CD4-positive, alpha-beta T cell (primary cell): Measurements from ENCODE around the gene KRTAP10-2. TPM values are rescaled to one million over a fixed set of nuclear protein-coding genes. Genes with fewer than 3 reads are reported as not detected.

Experiments used
- ATAC-seq: fragments of 200-7000 bp; cut with Tn5 transposase; one replicate; pipeline ENCODE4 v1.10.0; 2022; ENCODE audit warnings: mild to moderate bottlenecking; ENCODE audit not compliant: poor library complexity
- CTCF ChIA-PET: fragments of 350-600 bp; sonication (Branson Sonifier 250); formaldehyde crosslinking; loops from one replicate; lab custom pipeline; 2021; ENCODE audit warnings: antibody characterized with exemption, inconsistent platforms; lab: Charles Lee
- POLR2A ChIA-PET: fragments of 350-600 bp; sonication (Branson Sonifier 250); formaldehyde crosslinking; loops from one replicate; lab custom pipeline; 2021; ENCODE audit warnings: antibody characterized with exemption, inconsistent platforms; lab: Charles Lee
- DNase-seq, 14 experiments: peaks; one replicate each; pipeline ENCODE4 v3.0.0-alpha.2; 2013 to 2020; ENCODE audit warnings: mixed read lengths in 2 of 14
- H3K27ac ChIP-seq, 2 donors: one replicate each; pipeline versions ENCODE4 v1.5.1 to v1.7.0; 2013; ENCODE audit warnings: low read length in 2 of 2, low read depth in 1 of 2, mild to moderate bottlenecking in 1 of 2
- H3K27me3 ChIP-seq, 2 experiments: 1 replicate in 1 of 2; 2 replicates in 1 of 2; pipeline versions ENCODE4 v1.6.1 to v1.7.0; 2013; ENCODE audit warnings: low read length in 2 of 2, control low read depth in 1 of 2, mild to moderate bottlenecking in 1 of 2, moderate library complexity in 1 of 2; ENCODE audit not compliant: insufficient read depth in 2 of 2, control insufficient read depth in 1 of 2
- H3K36me3 ChIP-seq: one replicate; pipeline ENCODE4 v1.6.1; 2013; ENCODE audit warnings: low read length, control low read depth; ENCODE audit not compliant: insufficient read depth
- H3K4me1 ChIP-seq: one replicate; pipeline ENCODE4 v1.6.1; 2013; ENCODE audit warnings: low read length, control low read depth; ENCODE audit not compliant: insufficient read depth
- H3K4me3 ChIP-seq: one replicate; pipeline ENCODE4 v1.5.1; 2013; ENCODE audit warnings: mild to moderate bottlenecking, low read length, moderate library complexity
- H3K9me3 ChIP-seq, 2 experiments: 1 replicate in 1 of 2; 2 replicates in 1 of 2; pipeline versions ENCODE4 v1.6.1 to v1.7.0; 2013; ENCODE audit warnings: low read length in 2 of 2, mild to moderate bottlenecking in 2 of 2, control low read depth in 1 of 2, moderate library complexity in 1 of 2; ENCODE audit not compliant: control insufficient read depth in 1 of 2, insufficient read depth in 1 of 2
- H3K27ac Mint-ChIP-seq: one replicate; pipeline ENCODE4 v1.8.0; 2020; ENCODE audit warnings: mixed read lengths
- H3K27me3 Mint-ChIP-seq: one replicate; pipeline ENCODE4 v1.8.0; 2021; ENCODE audit warnings: mixed read lengths
- H3K36me3 Mint-ChIP-seq: one replicate; pipeline ENCODE4 v1.8.0; 2021; ENCODE audit warnings: low read depth, mixed read lengths
- H3K4me1 Mint-ChIP-seq: one replicate; pipeline ENCODE4 v1.8.0; 2021; ENCODE audit warnings: low read depth, mixed read lengths
- H3K4me3 Mint-ChIP-seq: one replicate; pipeline ENCODE4 v1.8.0; 2020; ENCODE audit warnings: mild to moderate bottlenecking, mixed read lengths
- H3K9me3 Mint-ChIP-seq: one replicate; pipeline ENCODE4 v1.8.0; 2020; ENCODE audit warnings: mixed read lengths
- intact Hi-C, 2 experiments: fragments of 100-400 bp; cut with DNase I in 1 of 2; cut with micrococcal nuclease in 1 of 2; formaldehyde crosslinking; loops; one replicate each; pipeline versions ENCODE4 v1.15.1 to v1.9.0; 2023 to 2025; cut with DNase I, micrococcal nuclease
- total RNA-seq, 174 experiments: library from RNA in 2 of 174; stranded (reverse) in 2 of 174; gene quantifications; one replicate each; pipeline ENCODE4 v1.2.3 and lab custom pipeline; 2021 to 2026
- TF ChIP-seq, protein P1 (sequence below): fragments of 200-600 bp; IDR thresholded peaks from one replicate; pipeline ENCODE4 v1.8.0; 2022; ENCODE audit warnings: antibody characterized with exemption, mild to moderate bottlenecking

Gene KRTAP10-2
- total RNA-seq, 2 experiments from 2014 or later: not detected

DNA sequence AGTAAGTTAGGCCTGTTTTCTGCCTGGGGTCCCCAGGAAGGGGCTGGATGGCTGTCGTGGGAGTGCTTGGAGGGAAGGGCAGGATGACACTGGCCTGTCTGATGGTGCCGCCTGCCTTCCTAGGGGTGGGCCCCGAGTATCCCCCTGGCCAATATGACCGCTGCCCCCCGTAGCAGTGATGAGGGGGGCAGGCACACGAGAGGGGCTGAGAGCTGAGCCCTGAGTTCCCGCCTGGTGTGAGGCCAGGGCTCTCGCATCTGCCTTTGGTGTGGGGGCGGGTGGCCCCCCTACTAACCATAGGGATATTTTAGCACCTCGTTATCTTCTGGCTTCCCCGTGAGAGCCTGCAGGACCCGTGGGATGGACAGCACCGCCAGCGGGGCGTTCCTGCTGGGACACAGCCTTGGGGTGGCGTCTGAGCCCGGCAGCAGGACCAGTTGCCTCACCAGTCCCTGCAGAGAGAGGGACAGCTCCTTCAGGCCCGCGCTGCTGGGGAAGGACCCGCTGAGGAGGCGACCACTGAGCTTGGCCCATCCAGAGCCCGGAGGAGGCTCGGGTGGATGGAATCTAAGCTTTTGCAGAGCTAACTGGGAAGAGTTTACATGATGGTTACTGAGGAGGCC lies 21.7 kb downstream of the KRTAP10-2 start:
- Histone ChIP-seq H3K27me3 (no peaks in the 10 kb centered on the region), H3K4me3 (no peak overlapping the region), H3K36me3 (no peaks in the 10 kb centered on the region), H3K9me3 (peaks cover 0 to 4% of the 10 kb centered on the region in 2 experiments), H3K27ac (no peak overlapping the region), H3K4me1 (no peaks in the 10 kb centered on the region)
- ATAC-seq (no peak), DNase-seq (no peak)
- ChIA-PET CTCF (no interaction called here), POLR2A (no interaction called here)
- Mint-ChIP-seq H3K36me3 (no peaks in the 10 kb centered on the region), H3K27ac (no peak overlapping the region), H3K4me3 (no peak overlapping the region), H3K4me1 (no peaks in the 10 kb centered on the region), H3K9me3 (no peaks in the 10 kb centered on the region), H3K27me3 (no peaks in the 10 kb centered on the region)
- intact Hi-C loops: no loop called here
- TF ChIP-seq, protein P1, sequence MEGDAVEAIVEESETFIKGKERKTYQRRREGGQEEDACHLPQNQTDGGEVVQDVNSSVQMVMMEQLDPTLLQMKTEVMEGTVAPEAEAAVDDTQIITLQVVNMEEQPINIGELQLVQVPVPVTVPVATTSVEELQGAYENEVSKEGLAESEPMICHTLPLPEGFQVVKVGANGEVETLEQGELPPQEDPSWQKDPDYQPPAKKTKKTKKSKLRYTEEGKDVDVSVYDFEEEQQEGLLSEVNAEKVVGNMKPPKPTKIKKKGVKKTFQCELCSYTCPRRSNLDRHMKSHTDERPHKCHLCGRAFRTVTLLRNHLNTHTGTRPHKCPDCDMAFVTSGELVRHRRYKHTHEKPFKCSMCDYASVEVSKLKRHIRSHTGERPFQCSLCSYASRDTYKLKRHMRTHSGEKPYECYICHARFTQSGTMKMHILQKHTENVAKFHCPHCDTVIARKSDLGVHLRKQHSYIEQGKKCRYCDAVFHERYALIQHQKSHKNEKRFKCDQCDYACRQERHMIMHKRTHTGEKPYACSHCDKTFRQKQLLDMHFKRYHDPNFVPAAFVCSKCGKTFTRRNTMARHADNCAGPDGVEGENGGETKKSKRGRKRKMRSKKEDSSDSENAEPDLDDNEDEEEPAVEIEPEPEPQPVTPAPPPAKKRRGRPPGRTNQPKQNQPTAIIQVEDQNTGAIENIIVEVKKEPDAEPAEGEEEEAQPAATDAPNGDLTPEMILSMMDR: no peak

DNA sequence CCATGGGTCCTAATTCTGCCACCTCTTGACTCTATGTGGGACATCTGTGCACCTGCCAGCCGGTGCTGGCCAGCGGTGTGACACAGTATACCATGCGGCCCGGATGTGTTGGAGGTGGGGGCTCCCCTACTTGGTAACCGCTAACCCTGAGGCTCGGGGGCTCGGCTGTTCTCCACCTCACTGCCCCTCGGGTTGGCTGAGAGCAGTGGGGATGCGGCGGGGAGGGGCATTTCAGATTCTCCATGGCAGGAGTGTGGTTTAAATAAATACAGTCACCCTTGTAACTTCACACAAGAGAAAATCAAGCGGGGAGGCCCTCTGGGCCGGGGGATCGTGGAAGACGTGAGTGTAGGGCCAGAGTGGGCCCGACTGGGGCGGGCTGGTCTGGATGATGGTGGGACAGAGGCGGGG lies 22.3 kb downstream of the KRTAP10-2 start:
- Histone ChIP-seq H3K27ac (no peak overlapping the region), H3K27me3 (no peaks in the 10 kb centered on the region), H3K9me3 (peaks cover 0 to 4% of the 10 kb centered on the region in 2 experiments), H3K4me1 (no peaks in the 10 kb centered on the region), H3K4me3 (no peak overlapping the region), H3K36me3 (no peaks in the 10 kb centered on the region)
- POLR2A ChIA-PET: no interaction called here
- Mint-ChIP-seq H3K27ac (no peak overlapping the region), H3K4me1 (no peaks in the 10 kb centered on the region), H3K9me3 (no peaks in the 10 kb centered on the region), H3K4me3 (no peak overlapping the region), H3K36me3 (no peaks in the 10 kb centered on the region), H3K27me3 (no peaks in the 10 kb centered on the region)
- CTCF ChIA-PET: no interaction called here
- TF ChIP-seq, protein P1: no peak
- DNase-seq: peak in 1 of 14 experiments; percentile 28
- ATAC-seq: no peak
- intact Hi-C loops: no loop called here

DNA sequence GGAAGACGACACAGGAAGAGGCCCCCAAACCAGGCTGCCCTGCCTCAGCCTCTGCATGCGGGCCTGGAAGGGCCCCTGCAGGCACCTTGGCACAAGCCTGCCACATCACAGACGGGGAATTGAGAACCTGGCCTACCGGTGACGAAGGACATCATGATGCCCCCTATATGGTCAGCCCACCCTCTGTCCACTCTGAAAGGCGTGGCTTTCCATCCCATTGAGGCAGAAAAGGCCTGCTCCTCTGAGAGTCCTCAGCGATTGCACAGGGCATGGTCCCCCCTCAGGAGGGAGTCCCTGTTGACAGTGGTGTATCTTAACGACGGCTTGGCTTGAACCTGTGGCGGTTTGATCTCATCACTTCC lies 22.7 kb downstream of the KRTAP10-2 start:
- TF ChIP-seq, protein P1: no peak
- Mint-ChIP-seq H3K27ac (no peak overlapping the region), H3K36me3 (no peaks in the 10 kb centered on the region), H3K4me3 (no peak overlapping the region), H3K9me3 (no peaks in the 10 kb centered on the region), H3K27me3 (no peaks in the 10 kb centered on the region), H3K4me1 (no peaks in the 10 kb centered on the region)
- Histone ChIP-seq H3K27me3 (no peaks in the 10 kb centered on the region), H3K9me3 (peaks cover 0 to 4% of the 10 kb centered on the region in 2 experiments), H3K27ac (no peak overlapping the region), H3K4me3 (no peak overlapping the region), H3K36me3 (no peaks in the 10 kb centered on the region), H3K4me1 (no peaks in the 10 kb centered on the region)
- CTCF ChIA-PET: no interaction called here
- intact Hi-C loops: no loop called here
- POLR2A ChIA-PET: no interaction called here
- DNase-seq (no peak), ATAC-seq (no peak)
